HepG2 (cell line): Measurements from ENCODE around the gene PCGF3. TPM values are rescaled to one million over a fixed set of nuclear protein-coding genes. Genes with fewer than 3 reads are reported as not detected.

Experiments
- ATAC-seq: fragments of 200-7000 bp; cut with Tn5 transposase; 3 replicates; pipeline ENCODE4 v1.9.1; 2020; ENCODE audit warnings: mild to moderate bottlenecking, moderate library complexity
- BruUV-seq: library from RNA; stranded (reverse); fragments of 400-500 nt; replicated peaks from 2 replicates; lab custom pipeline; 2021; lab: Mats Ljungman, UMichigan
- CTCF ChIA-PET: fragments of 300-600 bp; formaldehyde crosslinking; extraction: SDS; loops from one replicate; lab custom pipeline; 2021; ENCODE audit warnings: low total read pairs, inconsistent platforms, low intra/inter-chr PET ratio; lab: Yijun Ruan, JAX
- POLR2A ChIA-PET: fragments of 350-600 bp; sonication (Branson Sonifier 250); formaldehyde crosslinking; loops from one replicate; lab custom pipeline; 2020; ENCODE audit warnings: antibody characterized with exemption, inconsistent platforms; lab: Yijun Ruan, JAX
- DNase-seq: peaks from one replicate; pipeline ENCODE4 v3.0.0-alpha.2; 2015; ENCODE audit warnings: low spot score
- FAIRE-seq: peaks from 3 replicates; lab custom pipeline; 2011; peaks lifted over from hg19 to GRCh38; lab: Jason Lieb, UNC
- H2AFZ ChIP-seq: one replicate; pipeline ENCODE4 v1.6.1; 2011; ENCODE audit warnings: low read length, inconsistent platforms
- H3K27ac ChIP-seq: fragments of 300-600 bp; 3 replicates; pipeline ENCODE4 v1.8.0; 2011; ENCODE audit warnings: mixed run types, mild to moderate bottlenecking, mixed read lengths, low read length, inconsistent platforms; ENCODE audit not compliant: insufficient read depth; ENCODE audit errors: extremely low read length
- H3K27me3 ChIP-seq, 2 experiments: fragments of 200-600 bp in 1 of 2; 2 replicates in 1 of 2; 3 replicates in 1 of 2; pipeline versions ENCODE4 v1.6.0 to v1.8.0; 2011; ENCODE audit warnings: low read length in 2 of 2, mild to moderate bottlenecking in 2 of 2, moderate library complexity in 2 of 2, inconsistent platforms in 1 of 2; ENCODE audit not compliant: insufficient read depth in 2 of 2, control insufficient read depth in 1 of 2
- H3K36me3 ChIP-seq, 2 experiments: fragments of 200-600 bp in 1 of 2; replicated peaks in 1 of 2; 2 replicates in 1 of 2; 3 replicates in 1 of 2; pipeline versions ENCODE4 v1.5.1 to v1.8.0; 2011; ENCODE audit warnings: low read length in 2 of 2, inconsistent platforms in 1 of 2; ENCODE audit not compliant: insufficient read depth in 2 of 2, control insufficient read depth in 1 of 2
- H3K4me1 ChIP-seq: 2 replicates; pipeline ENCODE4 v1.5.1; 2012; ENCODE audit warnings: low read length, inconsistent platforms; ENCODE audit not compliant: insufficient read depth
- H3K4me2 ChIP-seq: 2 replicates; pipeline ENCODE4 v1.6.0; 2011; ENCODE audit warnings: low read depth, low read length, inconsistent platforms
- H3K4me3 ChIP-seq, 3 experiments: fragments of 200-600 bp in 1 of 3; sonication (generic), shearing (Covaris generic) in 1 of 3; replicated peaks in 1 of 3; 2 replicates each; pipeline ENCODE4 v1.5.1; 2011 to 2016; ENCODE audit warnings: low read length in 3 of 3, inconsistent platforms in 2 of 3, low read depth in 2 of 3, mild to moderate bottlenecking in 2 of 3, control low read depth in 1 of 3, mixed read lengths in 1 of 3; ENCODE audit not compliant: insufficient read depth in 1 of 3
- H3K79me2 ChIP-seq: one replicate; pipeline ENCODE4 v1.6.1; 2011; ENCODE audit warnings: low read length, inconsistent platforms; ENCODE audit not compliant: insufficient read depth
- H3K9ac ChIP-seq: 2 replicates; pipeline ENCODE4 v1.6.0; 2011; ENCODE audit warnings: mild to moderate bottlenecking, low read depth, low read length, inconsistent platforms; ENCODE audit not compliant: insufficient read depth
- H3K9me3 ChIP-seq: 2 replicates; pipeline ENCODE4 v1.5.1; 2012; ENCODE audit warnings: mild to moderate bottlenecking, low read length
- H4K20me1 ChIP-seq: 2 replicates; pipeline ENCODE4 v1.6.0; 2011; ENCODE audit warnings: inconsistent platforms, mild to moderate bottlenecking, low read length, moderate library complexity; ENCODE audit not compliant: insufficient read depth
- BCLAF1 ChIP-seq: fragments of 450-650 bp; IDR thresholded peaks from 2 replicates; pipeline ENCODE4 v1.6.1; 2017; ENCODE audit warnings: mild to moderate bottlenecking
- CEBPG ChIP-seq: IDR thresholded peaks from 2 replicates; pipeline ENCODE4 v1.6.1; 2016
- CREM ChIP-seq, 2 experiments: sonication (generic) in 1 of 2; formaldehyde crosslinking in 1 of 2; IDR thresholded peaks; 2 replicates each; pipeline versions ENCODE4 v1.4.0 to v1.6.1; 2016 to 2020; ENCODE audit warnings: antibody characterized with exemption in 1 of 2, mild to moderate bottlenecking in 1 of 2, missing genetic modification reagents in 1 of 2
- FOXC1 ChIP-seq: sonication (generic); formaldehyde crosslinking; IDR thresholded peaks from 2 replicates; pipeline ENCODE4 v1.8.0; 2022; ENCODE audit warnings: mild to moderate bottlenecking, missing genetic modification reagents, borderline replicate concordance
- MXD4 ChIP-seq: IDR thresholded peaks from 2 replicates; pipeline ENCODE4 v1.6.1; 2016; ENCODE audit warnings: mild to moderate bottlenecking, missing biosample characterization, missing genetic modification reagents
- PHF8 ChIP-seq: sonication (generic); formaldehyde crosslinking; IDR thresholded peaks from 2 replicates; pipeline ENCODE4 v1.5.0; 2020; ENCODE audit warnings: missing genetic modification reagents
- PITX1 ChIP-seq: sonication (generic); formaldehyde crosslinking; IDR thresholded peaks from 2 replicates; pipeline ENCODE4 v1.5.1; 2020; ENCODE audit warnings: mild to moderate bottlenecking, missing genetic modification reagents
- RFX5 ChIP-seq: IDR thresholded peaks from 2 replicates; pipeline ENCODE4 v1.6.1; 2011; ENCODE audit warnings: low read depth, low read length, improper control_type of control experiment
- RFXAP ChIP-seq: sonication (generic); formaldehyde crosslinking; IDR thresholded peaks from 2 replicates; pipeline ENCODE4 v1.4.0; 2020; ENCODE audit warnings: missing genetic modification reagents, borderline replicate concordance
- SAFB2 ChIP-seq: sonication (generic); formaldehyde crosslinking; IDR thresholded peaks from 2 replicates; pipeline ENCODE4 v1.5.1; 2020; ENCODE audit warnings: missing genetic modification reagents, low read depth, mild to moderate bottlenecking, borderline replicate concordance
- TGIF2 ChIP-seq: IDR thresholded peaks from 2 replicates; pipeline ENCODE4 v1.6.1; 2016; ENCODE audit warnings: control low read depth, missing compliant biosample characterization
- ZBTB8A ChIP-seq: sonication (generic); formaldehyde crosslinking; IDR thresholded peaks from 2 replicates; pipeline ENCODE4 v1.4.0; 2020; ENCODE audit warnings: mild to moderate bottlenecking, low read depth, missing genetic modification reagents, borderline replicate concordance
- ZFX ChIP-seq: sonication (generic); formaldehyde crosslinking; IDR thresholded peaks from 2 replicates; pipeline ENCODE4 v1.4.0; 2020; ENCODE audit warnings: mild to moderate bottlenecking, low read depth, missing genetic modification reagents, moderate library complexity
- ZNF644 ChIP-seq: IDR thresholded peaks from 2 replicates; pipeline ENCODE4 v1.6.1; 2016; ENCODE audit warnings: low read depth
- ZNF710 ChIP-seq: sonication (generic); formaldehyde crosslinking; IDR thresholded peaks from 2 replicates; pipeline ENCODE4 v1.5.0; 2020; ENCODE audit warnings: mild to moderate bottlenecking, missing genetic modification reagents, borderline replicate concordance
- ZNF883 ChIP-seq: sonication (generic); formaldehyde crosslinking; IDR thresholded peaks from 2 replicates; pipeline ENCODE4 v1.5.1; 2020; ENCODE audit warnings: mild to moderate bottlenecking, missing genetic modification reagents; ENCODE audit errors: not compliant biosample characterization
- WGBS: methylation state at CpG from one replicate; pipeline ENCODE4 v1.1.6; 2017; ENCODE audit warnings: low lambda C conversion rate; 5-methylcytosine and 5-hydroxymethylcytosine counted together
- in situ Hi-C: cut with HindIII; loops from 2 replicates; pipeline ENCODE4 v1.10.0; 2017; ENCODE audit warnings: low pct_unique_long_range_greater_than_20kb; ENCODE audit not compliant: extremely low pct_ligation_motif_present
- intact Hi-C: fragments of 100-400 bp; cut with micrococcal nuclease; formaldehyde crosslinking; loops from one replicate; pipeline ENCODE4 v1.10.0; 2022; ENCODE audit not compliant: unreplicated experiment
- polyA plus RNA-seq, 8 experiments: library from polyadenylated mRNA; depleted of rRNA in 3 of 8; stranded (reverse) in 7 of 8; unstranded in 1 of 8; fragments of >200 nt; fragmentation: Illumina TruSeq in 4 of 8; extraction: Trizol in 4 of 8; gene quantifications; 2 replicates each; pipeline versions ENCODE4 v1.2.1 to v1.2.3, GENCODE V29; 2011 to 2016; ENCODE audit warnings: low read depth in 4 of 8, missing spikeins in 1 of 8, mixed read lengths in 1 of 8; ENCODE audit not compliant: insufficient read depth in 1 of 8
- total RNA-seq, 5 experiments: library from RNA; depleted of rRNA; stranded (reverse); fragments of >200 nt; fragmentation: Illumina TruSeq; extraction: Trizol; gene quantifications; 2 replicates each; pipeline ENCODE4 v1.2.3, GENCODE V29; 2016; ENCODE audit warnings: low read depth in 1 of 5
- TF ChIP-seq, protein P1 (sequence below): sonication (generic); formaldehyde crosslinking; IDR thresholded peaks from 2 replicates; pipeline ENCODE4 v1.5.0; 2020; ENCODE audit warnings: missing genetic modification reagents, mild to moderate bottlenecking, borderline replicate concordance

The PCGF3 gene
- total and polyA plus RNA-seq, 2 of the 13 experiments (the other 11 are each of a cell fraction or from before 2014, with no cell fraction given): 28.6 to 66.2 TPM

GRCh38 chr4:729336-730315 is 24.0 kb downstream of the PCGF3 start:
- no peak for FAIRE-seq
- H4K20me1 ChIP-seq: peaks cover 8% of the 10 kb centered on the region; the same call in 1 of the 2 replicates
- POLR2A ChIA-PET: no interaction called here
- H2AFZ ChIP-seq: no peak overlapping the region
- BruUV-seq: no TSS peak
- no peak overlapping the region for H3K9ac ChIP-seq
- TF ChIP-seq BCLAF1: no peak
- TF ChIP-seq ZNF710: no peak
- no peak for TF ChIP-seq RFX5
- TF ChIP-seq CREM (IDR thresholded peaks at IDR 0.05): no peak
- TF ChIP-seq CREM (CRISPR knock-in tag; IDR thresholded peaks at IDR 0.05): no peak
- TF ChIP-seq ZBTB8A (CRISPR knock-in tag): no peak
- no peak for TF ChIP-seq CEBPG
- TF ChIP-seq MXD4 (CRISPR knock-in tag): no peak
- no peak for TF ChIP-seq FOXC1 (CRISPR knock-in tag)
- no peak for TF ChIP-seq PITX1 (CRISPR knock-in tag)
- TF ChIP-seq RFXAP (CRISPR knock-in tag): no peak
- no peak for TF ChIP-seq ZNF644
- TF ChIP-seq PHF8 (CRISPR knock-in tag): no peak
- no peak for TF ChIP-seq ZNF883
- TF ChIP-seq SAFB2 (CRISPR knock-in tag): no peak
- TF ChIP-seq ZFX: no peak
- TF ChIP-seq TGIF2 (CRISPR knock-in tag): no peak
- TF ChIP-seq, protein P1, sequence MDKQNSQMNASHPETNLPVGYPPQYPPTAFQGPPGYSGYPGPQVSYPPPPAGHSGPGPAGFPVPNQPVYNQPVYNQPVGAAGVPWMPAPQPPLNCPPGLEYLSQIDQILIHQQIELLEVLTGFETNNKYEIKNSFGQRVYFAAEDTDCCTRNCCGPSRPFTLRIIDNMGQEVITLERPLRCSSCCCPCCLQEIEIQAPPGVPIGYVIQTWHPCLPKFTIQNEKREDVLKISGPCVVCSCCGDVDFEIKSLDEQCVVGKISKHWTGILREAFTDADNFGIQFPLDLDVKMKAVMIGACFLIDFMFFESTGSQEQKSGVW (CRISPR knock-in tag): no peak
- TF ChIP-seq, all 625 proteins: peak for 0
- intact Hi-C loops (no loop called here), in situ Hi-C loops (no loop called here)
- 97% methylated on average over 16 of the region's 20 CpGs for WGBS
- Histone ChIP-seq H3K36me3 (peaks cover 10 to 33% of the 10 kb centered on the region in 2 experiments), H3K4me2 (no peak overlapping the region), H3K4me1 (peaks cover 3% of the 10 kb centered on the region), H3K27ac (no peak overlapping the region), H3K79me2 (peaks cover 25% of the 10 kb centered on the region), H3K4me3 (no peak overlapping the region), H3K9me3 (no peaks in the 10 kb centered on the region), H3K27me3 (no peaks in the 10 kb centered on the region)
- ATAC-seq (no peak), DNase-seq (no peak)
- CTCF ChIA-PET: no interaction called here
